Ovary (tissue), 9 donors: ENCODE results near the gene TNFSF9. TPM values are rescaled to one million over a fixed set of nuclear protein-coding genes. Genes with fewer than 3 reads are reported as not detected.
"Not testable (repeated sequence)": the region's sequence is repeated elsewhere in the genome, so short reads cannot be mapped to it uniquely, and the experiment has no call there.

Experiments
- DNase-seq, 5 donors: peaks; one replicate each; pipeline ENCODE4 v3.0.0-alpha.2; 2019 to 2020
- H3K27ac ChIP-seq, 2 donors: fragments of 200-600 bp; one replicate each; pipeline versions ENCODE4 v1.5.1 to v1.8.0; 2019 to 2022
- H3K27me3 ChIP-seq: fragments of 200-600 bp; one replicate; pipeline ENCODE4 v1.8.0; 2022
- H3K36me3 ChIP-seq: fragments of 200-600 bp; sonication (generic); one replicate; pipeline ENCODE4 v1.5.1; 2019
- H3K4me1 ChIP-seq: one replicate; pipeline ENCODE4 v1.8.1; 2013; ENCODE audit warnings: mild to moderate bottlenecking, moderate library complexity; ENCODE audit not compliant: insufficient read depth
- H3K4me3 ChIP-seq: fragments of 200-600 bp; sonication (generic); one replicate; pipeline ENCODE4 v1.5.1; 2017
- H3K9me3 ChIP-seq, 2 donors: fragments of 200-600 bp in 1 of 2; sonication (generic) in 1 of 2; one replicate each; pipeline versions ENCODE4 v1.5.1 to v1.8.1; 2013 to 2019; ENCODE audit warnings: mild to moderate bottlenecking in 1 of 2, moderate library complexity in 1 of 2
- CTCF ChIP-seq, 3 donors: fragments of 450-650 bp in 2 of 3; fragments of 200-600 bp in 1 of 3; IDR thresholded peaks; one replicate each; pipeline versions ENCODE4 v1.5.1 to v1.8.0; 2016 to 2022; ENCODE audit warnings: antibody characterized with exemption in 3 of 3, mild to moderate bottlenecking in 1 of 3
- EP300 ChIP-seq: sonication (generic); formaldehyde crosslinking; IDR thresholded peaks from one replicate; pipeline ENCODE4 v1.6.1; 2017; ENCODE audit warnings: antibody characterized with exemption
- POLR2A ChIP-seq: fragments of 450-650 bp; IDR thresholded peaks from one replicate; pipeline ENCODE4 v1.6.1; 2017; ENCODE audit warnings: antibody characterized with exemption, mild to moderate bottlenecking, moderate library complexity
- WGBS, 3 donors: extraction: QIAGEN DNeasy Blood & Tissue Kit in 1 of 3; methylation state at CpG; one replicate each; pipeline versions ENCODE4 v1.1.5 to v1.1.7; 2013 to 2017; 5-methylcytosine and 5-hydroxymethylcytosine counted together
- intact Hi-C, 4 donors: fragments of 100-400 bp; cut with DNase I; formaldehyde crosslinking; loops; one replicate each; pipeline versions ENCODE4 v1.11.0 to v1.15.1; 2022 to 2023
- polyA plus RNA-seq, 2 donors: library from polyadenylated mRNA; stranded (reverse); fragments of 200-250 nt in 1 of 2; fragments of 350-450 nt in 1 of 2; fragmentation: Illumina TruSeq in 1 of 2; extraction: RNeasy Lipid Tissue Mini Kit (QIAGEN cat#74804) in 1 of 2; gene quantifications; one replicate each; pipeline ENCODE4 v1.2.3, GENCODE V29; 2013 to 2014
- total RNA-seq, 7 donors: library from RNA; depleted of rRNA in 2 of 7; stranded (reverse); fragments of >200 nt in 2 of 7; fragmentation: NEBNext Ultra II Directional in 3 of 7; extraction: Animal tissue kit (Norgen Biotek cat#: 25700) in 3 of 7; gene quantifications; one replicate each; pipeline versions ENCODE4 v1.1.0 to v1.2.4, GENCODE V29; 2016 to 2023
- donor health status: DM: no; HTN: no; CAD: no; lungs with moderate emphysema.
- donor health status: DM: no; HTN: no; CAD: no.
- donor health status: Bipolar disorder and iron deficiency.
- donor health status: DM: yes; HTN: yes; CAD: no.
- donor health status: DM: no; HTN: no; CAD: no.
- donor health status: DM: yes; HTN: yes; CAD: no.

The TNFSF9 gene
- total and polyA plus RNA-seq, 9 donors, result 0.10 to 1.1 (median 0.22) TPM; not detected in 1

- intact Hi-C loops, result no loop called here
- H3K36me3 ChIP-seq, result no peaks in the 10 kb centered on the region
- TF ChIP-seq EP300 (no peak), CTCF (IDR thresholded peaks at IDR 0.05) (no peak), POLR2A (no peak)
- no peaks in the 10 kb centered on the region for H3K4me1 ChIP-seq
- no peak for DNase-seq
- peaks cover 0 to 3% of the 10 kb centered on the region in 2 donors for H3K9me3 ChIP-seq
- no peak overlapping the region for H3K4me3 ChIP-seq
- H3K27ac ChIP-seq, result no peak overlapping the region
- 74 to 87% (median 80%) methylated on average over 6 of the region's 6 CpGs for WGBS, 3 donors
- H3K27me3 ChIP-seq, result no peaks in the 10 kb centered on the region
Observed at GRCh38 chr19:6539514-6539913, 8.7 kb downstream of the TNFSF9 start.

- Histone ChIP-seq H3K36me3 (no peaks in the 10 kb centered on the region), H3K4me3 (no peak overlapping the region), H3K4me1 (no peaks in the 10 kb centered on the region), H3K27ac (no peak overlapping the region), H3K9me3 (peaks cover 0 to 3% of the 10 kb centered on the region in 2 donors), H3K27me3 (no peaks in the 10 kb centered on the region)
- TF ChIP-seq POLR2A (no peak), EP300 (no peak), CTCF (IDR thresholded peaks at IDR 0.05) (no peak)
- intact Hi-C loops, result no loop called here
- WGBS, 3 donors, result 57 to 74% (median 64%) methylated on average over 13 of the region's 13 CpGs
- DNase-seq, result no peak
Observed at GRCh38 chr19:6540918-6541689, 10.3 kb downstream of the TNFSF9 start.

GRCh38 chr19:6543866-6544347, 13.1 kb downstream of the TNFSF9 start:
- Histone ChIP-seq H3K9me3 (peaks cover 0 to 4% of the 10 kb centered on the region in 2 donors), H3K4me1 (no peaks in the 10 kb centered on the region), H3K27ac (no peak overlapping the region), H3K4me3 (no peak overlapping the region), H3K36me3 (no peaks in the 10 kb centered on the region), H3K27me3 (no peaks in the 10 kb centered on the region)
- no peak for TF ChIP-seq EP300
- no peak for TF ChIP-seq POLR2A
- no peak for TF ChIP-seq CTCF (IDR thresholded peaks at IDR 0.05)
- DNase-seq, result no peak
- 73 to 84% (median 74%) methylated on average over 11 of the region's 11 CpGs for WGBS, 3 donors
- intact Hi-C loops, result no loop called here

GRCh38 chr19:6550679-6551078, 19.9 kb downstream of the TNFSF9 start:
- intact Hi-C loops, H3K4me1 ChIP-seq, H3K4me3 ChIP-seq, H3K27me3 ChIP-seq, DNase-seq, H3K9me3 ChIP-seq, H3K36me3 ChIP-seq, H3K27ac ChIP-seq: not testable (repeated sequence)
- 82 to 85% (median 83%) methylated on average over 6 of the region's 6 CpGs for WGBS, 3 donors

GRCh38 chr19:6551091-6551490, 20.3 kb downstream of the TNFSF9 start:
- no peak for DNase-seq
- H3K27me3 ChIP-seq, result no peaks in the 10 kb centered on the region
- no peak overlapping the region for H3K27ac ChIP-seq
- H3K9me3 ChIP-seq, result peaks cover 0 to 10% of the 10 kb centered on the region in 2 donors
- no peak overlapping the region for H3K4me3 ChIP-seq
- H3K36me3 ChIP-seq, result no peaks in the 10 kb centered on the region
- no peaks in the 10 kb centered on the region for H3K4me1 ChIP-seq
- 68 to 84% (median 69%) methylated on average over 3 of the region's 3 CpGs for WGBS, 3 donors
- TF ChIP-seq POLR2A, result no peak
- no peak for TF ChIP-seq EP300
- no peak for TF ChIP-seq CTCF (IDR thresholded peaks at IDR 0.05)
- intact Hi-C loops, result no loop called here
